ENCODE data around the gene KNSTRN. TPM values are rescaled to one million over a fixed set of nuclear protein-coding genes. Genes with fewer than 3 reads are reported as not detected.

Gene KNSTRN
- total RNA-seq, 1 donor from 2014 or later, result 50.4 TPM

DNA sequence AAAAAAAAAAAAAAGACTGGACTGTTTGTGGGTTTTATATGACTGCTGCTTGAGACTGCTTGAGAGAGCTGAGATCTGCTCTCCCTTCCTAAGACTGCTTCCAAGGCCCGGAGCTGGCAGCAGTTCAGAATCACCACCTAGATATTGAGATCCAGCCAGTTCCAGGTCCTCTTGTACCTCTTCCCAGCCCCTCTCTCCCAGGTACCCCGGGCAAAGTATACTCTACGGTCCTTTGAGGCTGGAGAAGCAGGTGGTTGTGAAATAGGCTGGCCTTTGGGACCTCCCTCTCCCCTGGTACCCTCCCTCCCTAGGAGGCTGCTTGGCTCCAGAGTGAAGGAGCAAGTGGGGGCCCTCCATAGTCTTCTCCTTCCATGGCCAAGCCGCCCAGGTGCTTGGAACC is 45.7 kb downstream of the KNSTRN start:
- H3K4me3 Mint-ChIP-seq, result no peak overlapping the region
- no peak for DNase-seq
- H3K27ac Mint-ChIP-seq, result no peak overlapping the region
- H3K27me3 Mint-ChIP-seq, result peaks cover 6% of the 10 kb centered on the region
- H3K4me1 Mint-ChIP-seq, result no peaks in the 10 kb centered on the region
- no peaks in the 10 kb centered on the region for H3K9me3 Mint-ChIP-seq
- H3K36me3 Mint-ChIP-seq (ENCODE audit: low read depth), result no peaks in the 10 kb centered on the region
- intact Hi-C loops (cut with micrococcal nuclease), result no loop called here

DNA sequence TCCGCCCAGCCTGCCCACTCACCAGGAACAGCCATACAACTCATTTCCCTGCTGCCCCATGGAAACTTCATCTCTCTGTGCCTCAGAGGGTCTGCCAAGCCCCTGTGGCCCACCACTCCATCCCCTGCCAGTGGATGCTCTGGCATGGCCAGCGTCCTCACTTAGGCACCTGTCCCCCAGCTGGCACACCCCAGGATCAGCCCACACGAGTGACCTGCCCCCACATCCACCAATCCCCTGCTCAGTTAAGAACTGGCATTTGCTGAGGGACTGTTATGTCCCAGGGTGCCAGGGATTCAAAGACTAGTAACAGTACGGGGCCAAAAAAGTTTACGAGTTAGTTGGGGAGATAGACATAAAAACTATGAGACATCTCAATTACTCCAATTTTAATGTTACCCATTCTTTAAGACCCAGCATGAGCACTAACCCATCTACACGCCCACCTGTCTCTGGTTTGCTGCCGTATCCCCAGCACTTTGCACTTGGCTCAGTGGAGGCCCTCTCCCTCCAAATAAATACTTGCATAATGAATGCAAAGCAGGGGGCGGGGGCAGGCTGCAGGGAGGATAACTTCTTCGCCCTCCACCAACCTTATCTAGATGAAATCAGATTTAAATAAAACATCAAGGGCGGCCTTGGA is 46.7 kb downstream of the KNSTRN start:
- intact Hi-C loops (cut with micrococcal nuclease), result no loop called here
- H3K36me3 Mint-ChIP-seq (ENCODE audit: low read depth), result no peaks in the 10 kb centered on the region
- no peak overlapping the region for H3K4me3 Mint-ChIP-seq

DNA sequence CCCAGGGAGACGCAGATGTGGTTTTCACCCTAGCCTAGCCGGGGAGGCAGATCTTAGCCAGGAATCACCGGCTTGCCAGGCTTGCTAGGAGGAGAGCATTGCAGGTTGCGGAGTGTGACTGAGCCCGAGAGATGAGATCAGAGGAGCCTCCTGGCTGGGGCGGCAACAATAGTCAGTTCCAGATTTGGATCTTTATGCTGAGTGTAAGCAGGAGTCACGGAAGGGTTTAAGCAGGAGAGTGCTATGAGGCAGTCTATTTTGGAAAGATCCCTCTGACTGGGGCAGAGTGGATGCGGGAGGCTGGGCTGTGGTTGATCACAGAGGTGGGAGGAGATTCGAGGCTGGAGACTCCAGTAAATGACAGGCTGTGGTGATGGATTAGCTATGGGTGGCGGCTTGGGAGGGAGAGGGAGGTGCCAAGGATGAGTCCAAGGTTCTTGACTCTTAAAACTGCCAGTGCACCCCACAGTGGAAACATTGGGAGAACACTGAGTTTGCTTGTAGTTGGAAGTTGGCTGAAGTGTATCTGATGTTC is 47.8 kb downstream of the KNSTRN start:
- Mint-ChIP-seq H3K9me3 (no peaks in the 10 kb centered on the region), H3K4me3 (no peak overlapping the region), H3K4me1 (no peaks in the 10 kb centered on the region), H3K27me3 (peaks cover 21% of the 10 kb centered on the region), H3K27ac (no peak overlapping the region), H3K36me3 (ENCODE audit: low read depth) (no peaks in the 10 kb centered on the region)
- intact Hi-C loops (cut with micrococcal nuclease), result no loop called here
- no peak for DNase-seq

More for the DNA sequence above, 46.7 kb downstream of the KNSTRN start:
- Mint-ChIP-seq H3K9me3 (no peaks in the 10 kb centered on the region), H3K27ac (no peak overlapping the region), H3K27me3 (peaks cover 9% of the 10 kb centered on the region), H3K4me1 (no peaks in the 10 kb centered on the region)
- DNase-seq, result no peak

DNA sequence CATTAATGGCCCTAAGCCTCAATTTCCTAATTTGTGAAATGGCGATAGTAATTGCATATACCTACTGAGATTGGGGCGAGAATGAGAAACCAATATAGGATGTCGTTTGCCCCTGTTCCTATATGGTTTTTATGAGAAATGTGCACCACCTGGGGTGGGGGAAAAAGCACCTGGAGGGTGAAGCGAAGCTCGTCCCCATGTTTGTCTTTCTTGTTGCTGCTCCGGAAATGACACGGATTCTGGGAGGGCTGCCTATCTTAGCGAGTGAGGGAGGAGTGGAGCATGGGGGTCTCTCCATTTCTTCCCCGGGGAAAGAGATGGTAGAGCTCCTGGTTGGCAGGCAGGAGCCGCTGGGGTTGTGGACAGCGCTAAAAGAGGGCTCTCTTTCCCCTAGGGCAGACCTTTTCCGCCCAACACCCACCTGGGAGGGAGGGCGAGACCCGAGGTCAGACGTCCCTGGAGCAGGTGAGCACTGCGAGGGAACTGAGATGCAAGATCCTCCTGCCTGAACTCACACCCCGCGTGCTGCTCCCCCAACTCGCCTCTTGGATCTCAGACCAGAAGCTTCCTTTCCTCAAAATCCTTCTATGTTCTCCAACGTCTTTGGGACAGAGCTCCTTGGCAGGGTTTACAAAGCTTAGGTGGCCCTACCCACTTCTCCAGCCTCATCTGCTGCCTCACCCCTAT is 52.6 kb downstream of the KNSTRN start:
- no peak for DNase-seq
- Mint-ChIP-seq H3K27ac (no peak overlapping the region), H3K4me1 (peaks cover 20% of the 10 kb centered on the region), H3K36me3 (ENCODE audit: low read depth) (peaks cover 2% of the 10 kb centered on the region), H3K9me3 (no peaks in the 10 kb centered on the region), H3K4me3 (no peak overlapping the region), H3K27me3 (peaks cover 64% of the 10 kb centered on the region)
- intact Hi-C loops (cut with micrococcal nuclease), result no loop called here

DNA sequence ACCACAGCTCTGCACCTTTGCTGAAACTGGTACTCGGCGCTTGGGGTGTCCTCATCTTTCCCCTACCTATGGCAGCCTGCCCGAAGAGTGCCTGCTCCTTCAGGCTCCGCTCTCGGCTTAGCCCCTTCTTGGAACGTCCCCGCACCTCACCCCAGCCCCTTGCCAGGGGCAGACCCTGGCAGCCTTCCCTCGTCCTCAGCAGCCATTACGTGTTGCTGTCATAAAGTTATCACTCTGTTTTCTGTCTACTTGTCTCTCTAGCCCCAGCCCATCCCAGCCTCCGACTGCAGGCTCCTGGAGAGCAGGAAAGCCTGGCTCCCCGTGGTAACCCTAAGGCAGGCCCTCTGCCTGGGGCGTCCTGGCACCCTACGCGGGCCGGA is 53.2 kb downstream of the KNSTRN start:
- Mint-ChIP-seq H3K27ac (no peak overlapping the region), H3K36me3 (ENCODE audit: low read depth) (peaks cover 3% of the 10 kb centered on the region), H3K27me3 (peaks cover 64% of the 10 kb centered on the region), H3K4me3 (peak overlapping the region; percentile 3), H3K4me1 (peaks cover 21% of the 10 kb centered on the region), H3K9me3 (no peaks in the 10 kb centered on the region)
- DNase-seq, result no peak
- intact Hi-C loops (cut with micrococcal nuclease), result no loop called here

DNA sequence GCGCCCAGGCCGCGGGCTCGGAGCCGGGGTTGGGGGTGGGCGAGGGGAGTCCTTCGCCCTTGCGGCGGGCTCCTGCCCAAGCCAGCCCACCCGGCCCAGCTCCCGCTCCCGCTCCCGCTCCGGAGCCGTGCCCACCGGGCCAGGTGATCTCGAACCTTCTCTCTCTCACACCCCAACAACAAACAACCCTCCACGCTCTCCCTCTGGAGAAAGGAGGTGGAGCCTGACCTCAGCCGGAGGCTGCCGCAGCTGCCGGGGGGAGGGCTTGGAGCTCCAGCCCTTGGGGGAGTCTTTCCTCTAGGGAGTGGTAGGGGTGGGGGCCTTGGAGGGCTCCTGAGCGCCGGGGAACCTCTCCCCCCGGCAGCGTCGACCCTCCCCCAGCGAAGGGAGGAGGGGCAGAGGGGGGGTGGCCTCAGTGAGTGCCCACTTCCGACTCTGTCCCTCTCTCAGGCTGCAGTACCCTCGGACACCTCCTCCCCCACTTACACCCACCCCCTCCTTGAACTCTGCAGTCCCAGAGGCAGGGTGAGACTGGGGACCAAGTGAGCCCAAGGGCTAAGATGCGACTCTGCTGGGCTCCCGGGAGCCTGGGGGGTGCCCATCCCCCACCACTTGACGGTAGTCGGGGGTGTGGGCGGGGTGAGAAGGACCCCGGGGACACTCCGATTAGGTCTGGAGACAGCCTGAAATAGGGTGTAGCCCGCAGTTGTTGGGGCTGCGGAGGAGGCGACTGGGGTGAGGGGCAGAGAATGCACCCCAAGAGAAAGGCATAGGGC is 53.8 kb downstream of the KNSTRN start:
- intact Hi-C loops (cut with micrococcal nuclease), result no loop called here
- DNase-seq, result peak; percentile 70
- Mint-ChIP-seq H3K27me3 (peaks cover 64% of the 10 kb centered on the region), H3K4me3 (peak overlapping the region; percentile 60), H3K4me1 (peaks cover 21% of the 10 kb centered on the region), H3K9me3 (no peaks in the 10 kb centered on the region), H3K36me3 (ENCODE audit: low read depth) (peaks cover 4% of the 10 kb centered on the region), H3K27ac (no peak overlapping the region)

DNA sequence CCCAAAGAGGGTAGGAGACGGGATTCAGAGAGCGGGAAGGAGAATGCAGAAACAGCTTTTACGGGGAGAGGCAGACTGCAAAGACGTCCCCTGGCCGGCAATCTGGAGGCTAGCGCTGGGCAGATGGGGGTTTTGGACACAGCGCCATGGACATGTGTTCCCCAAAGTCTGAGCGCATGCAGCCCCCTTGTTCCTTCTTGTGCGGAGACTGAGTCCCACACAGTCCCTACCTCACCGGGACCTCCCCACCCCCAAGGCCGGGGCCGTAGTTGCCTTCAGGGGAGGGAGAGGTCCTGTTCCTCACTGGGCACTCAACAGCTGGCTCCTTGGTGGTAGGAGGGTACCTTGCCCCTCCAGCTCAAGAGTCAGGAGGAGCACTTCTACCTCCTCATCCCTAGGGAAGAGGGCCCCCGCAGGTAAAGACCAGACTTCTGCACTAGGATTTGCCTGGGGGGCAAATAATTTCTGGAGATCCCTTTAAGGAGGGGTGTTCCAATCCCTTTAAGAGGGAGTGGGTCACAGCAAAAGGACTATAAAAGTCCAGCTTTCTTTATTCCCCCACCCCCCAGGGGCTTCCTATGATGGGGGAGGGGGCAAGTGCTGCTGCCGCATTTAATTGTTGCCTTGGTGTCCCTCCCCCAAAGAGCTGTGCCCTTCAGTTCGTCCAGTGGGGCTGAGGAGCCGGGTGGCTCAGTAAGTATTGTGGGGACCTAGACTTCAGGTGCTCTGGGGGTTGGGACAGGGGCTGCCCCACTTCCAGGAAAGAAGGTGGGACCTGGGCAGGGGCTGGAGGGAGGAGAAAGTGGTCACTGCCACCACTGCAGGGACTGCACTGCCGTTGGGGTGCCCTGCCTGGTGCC is 54.6 kb downstream of the KNSTRN start:
- H3K4me3 Mint-ChIP-seq, result peak overlapping the region; percentile 57
- H3K27ac Mint-ChIP-seq, result no peak overlapping the region
- peak; percentile 58 for DNase-seq
- intact Hi-C loops (cut with micrococcal nuclease), result no loop called here
- H3K4me1 Mint-ChIP-seq, result peaks cover 21% of the 10 kb centered on the region
- H3K9me3 Mint-ChIP-seq, result no peaks in the 10 kb centered on the region
- peaks cover 64% of the 10 kb centered on the region for H3K27me3 Mint-ChIP-seq
- peaks cover 4% of the 10 kb centered on the region for H3K36me3 Mint-ChIP-seq (ENCODE audit: low read depth)

DNA sequence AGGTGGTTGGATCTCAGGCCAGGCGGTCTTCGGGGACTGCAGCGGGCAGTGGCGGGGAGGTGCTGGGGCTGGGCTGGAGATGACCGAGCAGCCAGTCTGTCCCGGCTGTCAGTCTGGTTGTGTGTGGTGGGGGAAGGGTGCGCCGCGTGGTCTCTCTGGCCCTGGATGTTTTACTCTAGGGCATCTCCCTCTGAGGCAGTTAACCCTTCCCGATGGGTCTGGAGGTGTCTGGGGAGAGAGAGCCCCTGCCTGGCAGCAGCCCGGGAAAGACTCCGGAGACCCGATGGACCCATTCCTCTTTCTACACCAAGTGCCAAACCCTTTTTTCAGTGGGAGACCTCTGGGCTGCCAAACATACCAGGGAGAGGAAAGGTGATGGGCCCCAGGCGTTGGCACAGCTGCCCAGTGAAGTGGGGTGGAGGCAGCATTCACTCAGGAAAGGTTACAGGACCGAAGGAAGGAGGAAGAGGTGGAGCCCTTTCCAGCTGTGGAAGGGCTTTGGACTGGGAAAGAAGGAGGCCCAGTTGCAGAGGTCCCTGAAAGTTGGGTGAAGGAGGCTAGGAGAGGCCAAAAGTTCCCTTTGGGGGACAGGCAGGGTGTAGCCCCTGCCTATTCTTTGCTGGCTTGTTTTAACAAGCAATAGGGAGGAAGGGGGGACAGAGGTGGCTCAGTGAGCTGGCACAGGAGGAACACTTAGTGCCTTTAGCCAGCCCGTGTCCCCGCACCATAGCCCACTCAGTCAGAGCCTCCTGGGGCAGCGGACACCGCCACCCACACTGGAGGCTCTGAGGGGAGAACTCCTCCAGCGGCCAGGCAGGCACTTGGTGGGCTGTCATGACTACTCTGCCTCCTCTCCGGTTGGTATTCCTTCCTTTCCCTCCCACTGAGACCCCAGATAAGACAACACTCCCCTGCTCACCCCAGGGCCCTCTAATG is 55.5 kb downstream of the KNSTRN start:
- Mint-ChIP-seq H3K4me3 (no peak overlapping the region), H3K4me1 (peaks cover 28% of the 10 kb centered on the region), H3K27me3 (peaks cover 66% of the 10 kb centered on the region), H3K27ac (no peak overlapping the region), H3K36me3 (ENCODE audit: low read depth) (peaks cover 8% of the 10 kb centered on the region), H3K9me3 (no peaks in the 10 kb centered on the region)
- intact Hi-C loops (cut with micrococcal nuclease), result no loop called here
- peak; percentile 61 for DNase-seq

DNA sequence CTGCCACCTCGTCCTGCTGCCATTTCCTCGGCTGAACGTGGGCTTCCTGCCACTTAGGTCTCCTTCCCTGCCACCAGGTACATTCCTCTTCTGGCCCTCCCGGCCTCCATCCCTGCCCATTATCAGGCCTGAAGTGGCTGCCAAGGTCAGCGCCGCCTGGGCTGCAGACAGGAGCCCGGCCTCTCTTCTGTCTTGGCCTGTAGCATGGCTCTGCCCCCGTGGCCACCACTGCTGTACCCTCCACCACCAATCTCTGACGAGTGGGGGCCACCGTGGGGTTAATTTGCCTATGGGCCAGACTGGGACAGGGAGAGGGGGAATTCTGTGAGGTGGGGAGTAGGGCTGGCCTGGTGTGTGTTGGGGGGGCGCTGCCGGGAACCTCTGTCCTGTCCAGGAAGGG is 56.2 kb downstream of the KNSTRN start:
- peaks cover 35% of the 10 kb centered on the region for H3K4me1 Mint-ChIP-seq
- intact Hi-C loops (cut with micrococcal nuclease), result no loop called here
- no peaks in the 10 kb centered on the region for H3K9me3 Mint-ChIP-seq
- peaks cover 70% of the 10 kb centered on the region for H3K27me3 Mint-ChIP-seq
- no peak for DNase-seq
- peaks cover 14% of the 10 kb centered on the region for H3K36me3 Mint-ChIP-seq (ENCODE audit: low read depth)
- H3K4me3 Mint-ChIP-seq, result no peak overlapping the region
- no peak overlapping the region for H3K27ac Mint-ChIP-seq

DNA sequence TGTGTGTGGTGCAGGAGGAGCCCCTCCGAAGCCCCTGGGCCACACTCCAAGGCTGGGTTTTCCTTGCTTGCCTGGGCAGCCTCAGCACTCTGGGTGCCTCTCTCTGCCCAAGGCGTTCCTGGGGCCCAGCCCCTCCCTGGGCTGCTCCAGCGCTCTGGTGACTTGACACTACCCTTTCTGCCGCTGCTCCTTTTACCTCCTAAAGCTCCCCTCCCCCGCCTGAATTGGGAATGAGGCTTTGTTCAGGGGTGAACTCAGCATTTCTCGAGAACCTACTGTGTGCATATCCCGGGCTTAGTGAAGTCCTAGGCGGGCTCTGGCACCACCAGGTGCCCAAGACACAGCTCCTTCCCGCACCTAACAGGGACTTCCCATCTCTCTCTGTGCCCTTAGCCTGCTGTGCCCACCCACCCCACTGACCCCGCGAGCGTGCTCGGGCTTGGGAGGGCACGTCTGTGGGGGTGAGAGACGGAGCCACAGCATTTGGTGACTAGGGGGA is 57.0 kb downstream of the KNSTRN start:
- intact Hi-C loops (cut with micrococcal nuclease), result no loop called here
- H3K9me3 Mint-ChIP-seq, result no peaks in the 10 kb centered on the region
- H3K4me3 Mint-ChIP-seq, result peak overlapping the region; percentile 97
- H3K36me3 Mint-ChIP-seq (ENCODE audit: low read depth), result peaks cover 17% of the 10 kb centered on the region
- H3K27me3 Mint-ChIP-seq, result peaks cover 69% of the 10 kb centered on the region
- H3K27ac Mint-ChIP-seq, result peak overlapping the region; percentile 87
- H3K4me1 Mint-ChIP-seq, result peaks cover 42% of the 10 kb centered on the region
- DNase-seq, result peak; percentile 67

DNA sequence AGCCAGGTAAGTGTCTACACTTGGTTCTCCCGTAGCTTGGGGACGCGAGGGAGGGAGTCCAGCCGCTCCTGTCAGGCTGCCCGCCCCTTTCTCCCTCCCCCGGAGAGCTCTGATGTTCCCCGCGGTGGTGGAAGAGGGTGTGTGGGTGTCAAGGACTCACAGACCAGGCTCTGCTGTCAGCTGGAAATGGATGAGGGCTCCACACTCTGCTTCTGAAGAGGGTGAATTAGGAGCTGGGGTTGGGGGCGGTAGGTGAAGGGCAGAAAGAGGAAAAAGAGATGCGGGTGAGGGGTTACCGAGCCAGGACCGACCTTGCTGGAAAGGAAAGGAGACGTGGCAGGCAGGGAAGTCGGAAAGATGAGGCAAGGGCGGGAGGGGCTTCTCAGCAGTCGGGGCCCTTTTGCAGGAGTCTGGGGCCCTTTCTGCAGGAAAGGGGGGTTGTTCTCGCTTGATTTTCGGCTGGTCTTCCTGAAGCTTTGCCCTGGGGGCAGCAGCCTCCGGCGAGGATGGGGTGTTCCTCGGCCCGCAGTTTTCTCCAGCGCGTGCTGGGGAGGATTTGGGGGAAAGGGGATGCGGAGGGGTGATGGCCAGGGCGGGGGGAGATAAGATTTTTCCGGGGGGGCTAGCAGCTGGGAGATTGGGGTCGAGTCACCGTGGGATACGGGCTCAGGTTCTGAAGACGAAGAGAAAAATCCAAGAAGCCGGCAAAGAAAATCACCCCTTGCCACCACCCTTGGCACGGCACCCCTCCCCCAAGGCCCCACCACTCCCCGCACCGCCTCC is 57.6 kb downstream of the KNSTRN start:
- Mint-ChIP-seq H3K36me3 (ENCODE audit: low read depth) (peaks cover 17% of the 10 kb centered on the region), H3K27me3 (peaks cover 63% of the 10 kb centered on the region), H3K4me1 (peaks cover 45% of the 10 kb centered on the region), H3K27ac (peak overlapping the region; percentile 87), H3K9me3 (no peaks in the 10 kb centered on the region), H3K4me3 (peak overlapping the region; percentile 97)
- peak; percentile 81 for DNase-seq
- intact Hi-C loops (cut with micrococcal nuclease), result loop anchor here (5.0 kb wide), 2 partner anchors 33 to 127 kb away; partner anchors contain the start of genes CCDC32, IVD and RPUSD2
